NCI-H2171 (cell line): ENCODE data around the gene BPI.
A peak's percentile ranks its signal among the peaks of the same experiment; 100 is the strongest.
"Not testable (repeated sequence)": the region's sequence is repeated elsewhere in the genome, so short reads cannot be mapped to it uniquely, and the experiment has no call there.

Experiments used
- DNase-seq: peaks from one replicate; lab custom pipeline; 2025; lab: John Stamatoyannopoulos, UW

Gene BPI

DNA sequence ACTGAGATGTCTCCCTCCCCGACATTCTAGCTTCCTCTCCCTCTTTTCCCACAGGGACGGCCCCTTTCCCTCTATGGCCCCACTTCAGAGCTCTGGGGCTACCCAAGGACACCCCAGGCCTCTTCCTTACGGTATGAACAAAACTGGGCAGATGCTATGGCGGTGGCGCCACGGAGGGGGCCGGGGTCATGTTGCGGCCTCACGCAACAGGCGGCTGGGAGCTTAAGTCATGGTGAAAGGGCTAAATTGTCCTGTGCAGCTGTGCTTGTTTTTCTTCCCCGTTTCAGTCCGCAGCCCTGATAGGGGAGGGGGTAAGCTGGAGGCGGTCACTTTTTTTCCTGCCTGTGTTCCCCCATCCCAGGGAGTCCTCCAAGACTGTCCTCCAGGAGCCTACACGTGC is 25.8 kb upstream of the BPI start:
- peak; percentile 43 for DNase-seq

DNA sequence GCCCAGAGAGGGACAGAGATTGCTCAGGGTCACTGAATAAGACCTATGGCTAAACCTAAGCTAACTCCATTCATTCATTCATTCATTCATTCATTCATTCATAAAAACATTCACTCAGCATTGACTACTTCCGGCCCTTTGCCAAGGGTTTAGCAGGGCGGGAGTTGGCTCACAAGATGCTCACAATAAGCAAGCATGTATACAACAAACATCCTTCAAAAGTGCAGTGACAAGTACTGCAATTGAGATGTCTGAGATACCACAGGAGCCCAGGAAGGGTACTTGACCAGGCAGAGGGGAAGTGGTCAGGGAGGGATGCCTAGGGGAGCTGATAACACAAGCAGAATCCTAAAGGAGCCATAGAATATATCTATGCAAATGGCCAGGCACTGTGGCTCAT is 25.2 kb upstream of the BPI start:
- DNase-seq: no peak

DNA sequence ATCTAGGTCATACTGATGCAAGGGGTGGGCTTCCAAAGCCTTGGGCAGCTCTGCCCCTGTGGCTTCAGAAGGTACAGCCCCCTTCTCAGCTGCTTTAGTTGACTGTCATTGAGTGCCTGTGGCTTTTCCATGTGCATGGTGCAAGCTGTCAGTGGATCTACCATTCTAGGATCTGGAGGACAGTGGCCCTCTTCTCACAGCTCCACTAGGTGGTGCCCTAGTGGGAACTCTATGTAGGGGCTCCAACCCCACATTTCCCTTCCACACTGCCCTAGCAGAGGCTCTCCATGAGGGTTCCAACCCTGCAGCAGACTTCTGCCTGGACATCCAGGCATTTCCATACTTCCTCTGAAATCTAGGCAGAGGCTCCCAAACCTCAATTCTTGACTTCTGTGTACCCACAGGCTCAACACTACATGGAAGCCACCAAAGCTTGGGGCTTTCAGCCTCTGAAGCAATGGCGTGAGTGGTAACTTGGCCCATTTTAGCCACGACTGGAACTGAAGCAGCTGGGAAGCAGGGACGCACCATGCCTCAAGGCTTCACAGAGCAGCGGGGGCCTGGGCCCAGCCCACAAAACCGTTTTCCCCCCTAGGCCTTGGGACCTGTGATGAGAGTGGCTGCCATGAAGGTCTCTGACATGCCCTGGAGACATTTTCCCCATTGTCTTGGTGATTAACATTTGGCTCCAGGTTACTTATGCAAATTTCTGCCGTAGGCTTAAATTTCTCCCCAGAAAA is 22.6 kb upstream of the BPI start:
- not testable (repeated sequence) for DNase-seq

DNA sequence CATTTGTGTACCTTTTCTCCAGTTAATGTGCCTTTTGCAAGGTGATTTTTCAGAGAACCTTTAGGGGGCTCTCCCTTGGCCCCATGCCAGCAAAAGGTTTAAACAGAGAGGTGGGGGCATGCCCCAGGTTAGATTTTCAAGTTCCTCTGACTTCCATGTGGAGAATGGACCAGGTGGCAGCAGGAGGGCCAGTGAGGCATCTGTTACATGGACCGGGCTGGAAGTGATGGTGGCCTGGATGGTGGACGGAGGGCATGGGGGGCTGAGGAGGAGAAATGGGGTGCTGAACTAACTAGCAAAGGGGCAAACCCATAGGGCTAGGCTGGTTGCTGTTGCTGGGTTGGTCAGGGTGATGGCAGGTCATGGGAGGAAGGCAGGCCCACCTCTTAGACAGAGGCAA is 20.7 kb upstream of the BPI start:
- no peak for DNase-seq

- DNase-seq: not testable (repeated sequence)
Observed at GRCh38 chr20:38284066-38284650, 19.8 kb upstream of the BPI start.

DNA sequence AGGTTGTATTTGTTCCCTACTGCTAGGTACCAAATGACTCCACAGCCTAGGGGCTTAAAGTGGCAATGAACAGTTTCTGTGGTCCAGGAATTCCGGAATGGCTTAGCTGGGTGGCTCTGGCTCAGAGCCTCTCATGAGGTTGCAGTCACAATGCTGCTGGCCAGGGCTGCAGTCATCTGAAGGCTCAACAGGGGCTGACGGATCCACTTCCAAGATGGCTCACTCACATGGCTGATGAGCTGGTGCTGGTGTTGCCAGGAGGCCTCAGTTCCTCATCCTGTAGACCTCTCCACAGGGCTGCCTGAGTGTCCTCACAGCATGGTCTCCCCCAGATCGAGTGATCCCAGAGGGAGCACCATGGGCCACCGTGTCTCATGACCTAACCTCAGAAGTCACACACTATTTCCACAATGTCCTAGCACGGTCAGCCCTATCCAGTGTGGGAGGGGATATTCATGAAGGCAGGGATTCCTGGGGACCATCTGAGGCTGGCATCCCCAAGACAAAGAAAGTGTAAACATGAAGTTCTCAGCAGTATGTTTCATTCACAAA is 19.0 kb upstream of the BPI start:
- DNase-seq: no peak

GRCh38 chr20:38286586-38287531 is 17.1 kb upstream of the BPI start:
- no peak for DNase-seq

GRCh38 chr20:38290829-38291814 is 12.8 kb upstream of the BPI start:
- no peak for DNase-seq

DNA sequence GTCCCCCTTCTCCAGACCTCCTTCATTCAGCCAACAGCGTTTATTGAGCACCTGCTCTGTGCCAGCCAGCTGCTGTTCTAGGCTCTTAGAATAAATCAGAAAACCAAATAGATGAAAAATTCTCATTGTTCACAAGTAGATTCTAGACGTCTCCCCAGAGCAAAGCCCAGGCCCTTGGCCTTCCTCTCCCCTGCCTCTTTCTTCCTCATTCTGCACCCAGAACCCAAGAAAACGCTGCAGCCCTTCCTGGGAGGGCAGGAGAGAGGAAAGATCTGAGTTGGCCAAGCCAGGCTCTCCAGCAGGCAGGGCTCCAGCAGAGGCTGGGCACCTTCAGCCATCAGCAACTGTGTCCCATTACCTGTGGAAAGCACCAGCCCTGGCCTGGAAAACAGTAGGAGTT is 12.0 kb upstream of the BPI start:
- DNase-seq: no peak

DNA sequence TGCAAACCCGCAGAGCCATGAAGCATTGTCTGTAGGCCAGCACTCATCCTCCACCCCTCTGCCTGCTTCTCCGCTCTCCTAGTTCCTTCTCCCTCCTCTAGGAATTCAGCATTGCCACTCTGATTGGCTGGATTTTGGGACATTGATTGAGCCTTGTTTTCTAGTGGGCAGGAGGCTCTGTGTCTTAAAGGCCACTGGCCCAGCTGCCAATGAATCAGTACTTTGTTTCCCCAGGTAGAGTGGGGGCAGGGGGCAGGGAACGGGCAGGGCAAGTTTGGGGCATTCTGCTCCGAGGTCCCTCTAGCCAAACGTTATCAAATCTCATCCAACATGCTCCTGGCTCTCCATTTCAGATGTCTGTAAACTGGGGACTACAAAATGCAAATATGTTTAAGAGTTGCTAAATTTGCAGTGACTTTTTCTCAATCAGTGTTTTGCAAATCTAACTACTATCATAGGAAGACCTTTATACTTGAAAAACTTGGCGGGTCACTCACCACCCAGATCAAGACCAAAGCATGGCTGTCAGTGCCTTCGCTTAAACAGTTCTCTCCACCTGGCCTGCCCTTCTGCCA is 10.4 kb upstream of the BPI start:
- DNase-seq: no peak

DNA sequence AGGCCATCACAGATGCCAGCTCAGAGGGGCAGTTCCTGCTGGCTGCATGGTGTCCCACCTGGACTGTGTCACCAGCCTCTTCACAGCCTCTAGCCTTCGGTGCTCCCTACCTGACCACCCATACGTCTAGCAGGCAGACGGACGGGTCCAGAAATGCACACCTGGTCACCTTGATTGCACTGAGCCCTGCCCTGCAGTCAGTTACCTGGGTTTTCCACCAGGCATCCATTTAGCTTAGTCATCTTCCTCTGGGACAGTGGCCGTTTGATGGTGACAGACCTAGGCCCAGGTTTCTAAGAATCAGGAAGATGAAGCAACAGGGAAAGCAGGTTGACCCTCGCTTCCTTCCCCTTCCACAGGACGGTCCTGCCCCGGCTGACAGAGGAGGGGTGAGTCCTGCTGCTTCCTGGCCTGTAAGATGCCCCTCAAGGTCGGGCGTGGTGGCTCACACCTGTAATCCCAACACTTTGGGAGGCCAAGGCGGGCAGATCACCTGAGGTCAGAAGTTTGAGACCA is 9.8 kb upstream of the BPI start:
- no peak for DNase-seq

- DNase-seq: no peak
Observed at GRCh38 chr20:38295811-38296210, 8.1 kb upstream of the BPI start.

DNA sequence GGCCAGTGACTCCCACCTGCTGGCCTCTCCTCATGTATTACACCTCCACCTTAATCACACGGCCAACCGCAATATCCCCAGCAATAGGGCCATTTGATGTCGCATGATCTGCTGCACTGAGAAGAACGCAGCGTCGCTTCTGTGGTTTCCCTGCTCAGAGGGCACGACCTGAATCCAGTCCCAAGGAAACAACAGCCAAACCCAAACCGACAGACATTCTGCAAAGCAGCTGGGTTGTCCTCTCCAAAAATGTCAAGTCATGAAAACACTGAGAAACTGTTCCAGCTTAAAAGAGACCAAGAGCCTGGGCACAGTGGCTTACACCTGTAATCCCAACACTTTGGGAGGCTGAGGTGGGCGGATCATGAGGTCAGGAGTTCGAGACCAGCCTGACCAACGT is 7.5 kb upstream of the BPI start:
- DNase-seq: no peak

GRCh38 chr20:38297916-38298674 is 5.9 kb upstream of the BPI start:
- DNase-seq: no peak

DNA sequence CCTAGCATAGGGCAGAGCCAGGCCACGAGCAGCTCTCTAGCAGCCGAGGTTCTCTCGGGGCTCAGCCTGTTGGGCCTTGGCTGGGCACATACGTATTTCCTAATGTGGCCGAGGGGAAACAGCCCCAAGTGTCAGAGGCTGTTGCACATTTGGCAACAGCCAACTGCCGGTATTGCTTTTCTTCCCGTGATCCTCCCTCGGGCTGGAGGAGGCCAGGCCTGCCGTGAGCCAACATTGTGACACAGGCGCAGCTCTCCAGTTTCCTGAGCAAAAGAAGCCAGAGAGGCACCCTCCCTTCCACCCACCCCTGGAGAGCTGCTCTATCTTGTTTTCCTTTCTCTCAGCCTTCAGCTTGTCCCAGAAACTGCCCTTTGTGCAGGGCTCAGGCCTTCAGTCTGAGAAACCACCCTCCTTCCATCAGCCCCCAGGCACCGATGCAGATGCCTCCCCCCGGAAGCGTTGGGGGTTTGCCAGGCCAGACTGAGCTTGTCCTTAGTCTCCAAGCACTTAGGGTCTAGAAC is 5.1 kb upstream of the BPI start:
- DNase-seq: no peak

DNA sequence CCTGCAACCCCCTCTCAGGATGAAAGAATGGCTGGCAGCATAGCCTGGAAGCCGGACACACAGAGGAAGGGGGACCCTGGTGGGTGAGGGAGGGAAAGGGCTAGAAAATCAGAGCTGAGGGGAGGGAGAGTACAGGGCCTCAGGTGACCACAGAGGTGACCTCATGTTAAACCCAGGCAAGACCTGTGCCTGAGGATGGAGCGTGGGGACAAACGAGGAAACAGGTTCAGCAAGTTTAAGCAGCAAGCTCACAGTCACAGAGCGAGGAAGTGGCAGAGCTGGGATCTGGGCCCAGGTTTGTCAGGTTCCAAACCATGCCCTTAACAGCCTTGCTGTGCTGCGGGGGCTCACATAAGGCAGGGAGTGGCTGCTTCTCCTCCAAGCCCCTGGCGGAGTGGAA is 4.0 kb upstream of the BPI start:
- no peak for DNase-seq

DNA sequence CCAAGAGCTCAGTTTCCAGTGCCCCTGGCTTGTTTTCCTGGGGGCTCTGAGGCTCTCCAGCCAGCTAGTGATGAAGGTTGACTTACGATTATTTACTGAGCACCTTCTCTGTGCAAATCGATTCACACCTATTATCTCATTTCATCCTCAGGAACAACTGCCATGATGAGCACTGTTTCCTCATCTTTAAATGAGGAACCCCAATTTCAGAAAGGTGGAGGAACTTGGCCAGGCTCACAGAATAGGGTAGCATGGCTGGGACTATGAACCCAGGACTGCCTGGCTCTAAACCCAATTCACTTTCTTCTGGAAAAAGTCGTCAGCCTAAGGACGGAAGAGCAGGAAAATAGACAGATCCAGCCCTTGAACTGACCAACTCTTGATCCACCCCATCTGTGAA is 3.5 kb upstream of the BPI start:
- DNase-seq: no peak

GRCh38 chr20:38301309-38301708 is 2.6 kb upstream of the BPI start:
- no peak for DNase-seq

DNA sequence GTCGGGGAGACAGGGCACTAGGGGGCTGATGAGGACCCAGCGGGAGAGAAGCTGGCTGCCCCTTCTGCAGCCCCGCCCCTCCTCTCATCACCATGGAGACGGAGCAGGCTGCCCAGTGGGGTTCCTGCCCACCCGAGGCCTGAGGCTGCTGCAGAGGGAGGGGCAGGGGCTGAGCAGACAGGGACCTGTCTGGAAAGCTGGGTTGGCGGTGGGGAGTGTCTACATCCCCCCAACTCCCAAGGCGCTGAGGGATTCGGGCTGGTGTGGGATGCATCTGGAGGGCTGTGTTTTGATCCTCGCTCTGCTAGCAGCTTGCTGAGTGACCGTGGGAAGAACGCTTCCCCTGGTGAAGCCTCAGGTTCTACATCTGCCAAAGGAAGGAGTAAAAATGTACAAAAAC is 1.2 kb upstream of the BPI start:
- no peak for DNase-seq
